Common myeloid progenitor, CD34-positive (primary cell): ENCODE measurements around the gene SLC45A1.
"Not testable (repeated sequence)": the region's sequence is repeated elsewhere in the genome, so short reads cannot be mapped to it uniquely, and the experiment has no call there.

ENCODE experiments used
- CTCF ChIA-PET: fragments of 350-600 bp; sonication (Branson Sonifier 250); formaldehyde crosslinking; loops from one replicate; lab custom pipeline; 2021; ENCODE audit warnings: antibody characterized with exemption; lab: Charles Lee
- POLR2A ChIA-PET: fragments of 350-600 bp; sonication (Branson Sonifier 250); formaldehyde crosslinking; loops from one replicate; lab custom pipeline; 2021; ENCODE audit warnings: antibody characterized with exemption; lab: Charles Lee
- DNase-seq, 3 donors: peaks; one replicate each; pipeline versions ENCODE4 v3.0.0 to v3.0.0-alpha.2; 2013
- H3K27ac ChIP-seq, 2 experiments: 1 replicate in 1 of 2; 2 replicates in 1 of 2; pipeline ENCODE4 v1.7.0; 2013; ENCODE audit warnings: inconsistent platforms in 2 of 2, low read length in 2 of 2, mild to moderate bottlenecking in 2 of 2, low read depth in 1 of 2, moderate library complexity in 1 of 2; ENCODE audit not compliant: severe bottlenecking in 2 of 2, insufficient read depth in 1 of 2, poor library complexity in 1 of 2
- H3K27me3 ChIP-seq, 5 experiments: replicated peaks in 2 of 5; 1 replicate in 3 of 5; 2 replicates in 2 of 5; pipeline versions ENCODE4 v1.6.1 to v1.7.0; 2013; ENCODE audit warnings: low read length in 4 of 5, mild to moderate bottlenecking in 2 of 5, moderate library complexity in 2 of 5, inconsistent platforms in 1 of 5; ENCODE audit not compliant: insufficient read depth in 5 of 5, control insufficient read depth in 4 of 5
- H3K36me3 ChIP-seq, 4 experiments: 1 replicate in 2 of 4; 2 replicates in 2 of 4; pipeline versions ENCODE4 v1.6.1 to v1.7.0; 2013; ENCODE audit warnings: low read length in 3 of 4, control low read depth in 1 of 4, mild to moderate bottlenecking in 1 of 4; ENCODE audit not compliant: control insufficient read depth in 4 of 4, insufficient read depth in 4 of 4
- H3K4me1 ChIP-seq, 4 experiments: 1 replicate in 3 of 4; 2 replicates in 1 of 4; pipeline versions ENCODE4 v1.6.1 to v1.7.1; 2013; ENCODE audit warnings: low read length in 3 of 4, mild to moderate bottlenecking in 3 of 4, control low read depth in 1 of 4, inconsistent platforms in 1 of 4, moderate library complexity in 1 of 4; ENCODE audit not compliant: control insufficient read depth in 4 of 4, insufficient read depth in 4 of 4; ENCODE audit errors: control extremely low read depth in 1 of 4
- H3K4me3 ChIP-seq, 7 experiments: 1 replicate in 4 of 7; 2 replicates in 3 of 7; pipeline versions ENCODE4 v1.5.1 to v1.7.0; 2013; ENCODE audit warnings: mild to moderate bottlenecking in 7 of 7, low read length in 6 of 7, moderate library complexity in 6 of 7, inconsistent platforms in 2 of 7, low read depth in 2 of 7, control low read depth in 1 of 7; ENCODE audit not compliant: insufficient read depth in 4 of 7, control insufficient read depth in 1 of 7; ENCODE audit errors: extremely low read depth in 1 of 7
- H3K9me3 ChIP-seq, 5 experiments: 1 replicate in 4 of 5; 2 replicates in 1 of 5; pipeline versions ENCODE4 v1.6.1 to v1.7.1; 2013; ENCODE audit warnings: low read length in 4 of 5, mild to moderate bottlenecking in 2 of 5, inconsistent platforms in 1 of 5, low read depth in 1 of 5, moderate library complexity in 1 of 5; ENCODE audit not compliant: control insufficient read depth in 4 of 5, insufficient read depth in 2 of 5; ENCODE audit errors: control extremely low read depth in 1 of 5
- WGBS: methylation state at CpG from one replicate; pipeline ENCODE4 v1.1.5; 2013; ENCODE audit not compliant: insufficient coverage; 5-methylcytosine and 5-hydroxymethylcytosine counted together

SLC45A1 gene

GRCh38 chr1:8378178-8378577 is 60.3 kb downstream of the SLC45A1 start:
- DNase-seq, result no peak
- peaks cover 20 to 42% (median 35%) of the 10 kb centered on the region in 4 experiments for H3K4me1 ChIP-seq
- H3K27ac ChIP-seq, result peak overlapping the region in 1 of 2 experiments; percentile 2

GRCh38 chr1:8378981-8379470 is 61.1 kb downstream of the SLC45A1 start:
- Histone ChIP-seq H3K9me3 (no peaks in the 10 kb centered on the region), H3K4me3 (no peak overlapping the region), H3K27ac (peak overlapping the region in 1 of 2 experiments; percentile 2), H3K36me3 (peaks cover 2 to 33% (median 7%) of the 10 kb centered on the region in 4 experiments), H3K27me3 (no peaks in the 10 kb centered on the region), H3K4me1 (peaks cover 20 to 48% (median 40%) of the 10 kb centered on the region in 4 experiments)
- ChIA-PET POLR2A (interaction anchor here (1.2 kb wide), 1 partner anchor 12 kb away, joined by 3 read pairs; no protein-coding TSS in a partner anchor), CTCF (interaction anchor here (0.9 to 3.8 kb wide), 4 partner anchors 8 to 52 kb away, joined by 3 to 11 read pairs (median 4); no protein-coding TSS in a partner anchor)
- 89% methylated on average over 9 of the region's 10 CpGs for WGBS
- peak in 2 of 3 donors; percentile 13 to 26 for DNase-seq

More at GRCh38 chr1:8378178-8378577, 60.3 kb downstream of the SLC45A1 start:
- H3K27me3 ChIP-seq, result no peaks in the 10 kb centered on the region
- ChIA-PET POLR2A (interaction anchor here (1.2 kb wide), 1 partner anchor 13 kb away, joined by 3 read pairs; no protein-coding TSS in a partner anchor), CTCF (interaction anchor here (0.6 to 3.8 kb wide), 5 partner anchors 9 to 63 kb away, joined by 3 to 11 read pairs (median 3); no protein-coding TSS in a partner anchor)
- WGBS, result 60% methylated on average over 4 of the region's 4 CpGs
- no peak overlapping the region for H3K4me3 ChIP-seq
- no peaks in the 10 kb centered on the region for H3K9me3 ChIP-seq
- peaks cover 2 to 40% (median 11%) of the 10 kb centered on the region in 4 experiments for H3K36me3 ChIP-seq

GRCh38 chr1:8379513-8380186 is 61.7 kb downstream of the SLC45A1 start:
- H3K27ac ChIP-seq, result no peak overlapping the region
- 87% methylated on average over 10 of the region's 14 CpGs for WGBS
- CTCF ChIA-PET, result interaction anchor here (1.1 to 1.5 kb wide), 2 partner anchors 13 to 30 kb away, joined by 3 read pairs; no protein-coding TSS in a partner anchor
- no peak for DNase-seq
- peaks cover 20 to 53% (median 41%) of the 10 kb centered on the region in 4 experiments for H3K4me1 ChIP-seq
- no peaks in the 10 kb centered on the region for H3K27me3 ChIP-seq
- H3K36me3 ChIP-seq, result peaks cover 2 to 36% (median 9%) of the 10 kb centered on the region in 4 experiments
- no peaks in the 10 kb centered on the region for H3K9me3 ChIP-seq
- H3K4me3 ChIP-seq, result no peak overlapping the region
- POLR2A ChIA-PET, result no interaction called here

GRCh38 chr1:8380310-8380709 is 62.4 kb downstream of the SLC45A1 start:
- H3K36me3 ChIP-seq, result peaks cover 2 to 35% (median 9%) of the 10 kb centered on the region in 4 experiments
- H3K4me3 ChIP-seq, DNase-seq, H3K9me3 ChIP-seq, POLR2A ChIA-PET, H3K27me3 ChIP-seq, H3K27ac ChIP-seq: not testable (repeated sequence)
- peaks cover 20 to 53% (median 42%) of the 10 kb centered on the region in 4 experiments for H3K4me1 ChIP-seq
- CTCF ChIA-PET, result interaction anchor here (1.1 to 1.5 kb wide), 3 partner anchors 10 to 29 kb away, joined by 3 to 4 read pairs (median 3); no protein-coding TSS in a partner anchor
- WGBS, result 88% methylated on average over 5 of the region's 6 CpGs

GRCh38 chr1:8381618-8382017 is 63.7 kb downstream of the SLC45A1 start:
- Histone ChIP-seq H3K27me3 (no peaks in the 10 kb centered on the region), H3K4me1 (peaks cover 20 to 54% (median 43%) of the 10 kb centered on the region in 4 experiments), H3K36me3 (peaks cover 2 to 37% (median 9%) of the 10 kb centered on the region in 4 experiments), H3K27ac (no peak overlapping the region), H3K4me3 (no peak overlapping the region), H3K9me3 (no peaks in the 10 kb centered on the region)
- POLR2A ChIA-PET, result interaction anchor here (1.0 kb wide), 1 partner anchor 47 kb away, joined by 4 read pairs; no protein-coding TSS in a partner anchor
- DNase-seq, result no peak
- WGBS, result 95% methylated on average over 8 of the region's 8 CpGs
- CTCF ChIA-PET, result interaction anchor here (1.0 to 1.5 kb wide), 2 partner anchors 11 to 28 kb away, joined by 4 read pairs; no protein-coding TSS in a partner anchor

- DNase-seq, result no peak
These were observed 64.2 kb downstream of the SLC45A1 start for GRCh38 chr1:8382051-8382505.

More at GRCh38 chr1:8382051-8382505, 64.2 kb downstream of the SLC45A1 start:
- Histone ChIP-seq H3K36me3 (peaks cover 2 to 39% (median 9%) of the 10 kb centered on the region in 4 experiments), H3K4me1 (peaks cover 20 to 54% (median 43%) of the 10 kb centered on the region in 4 experiments), H3K4me3 (peak overlapping the region in 1 of 7 experiments; percentile 13), H3K27me3 (no peaks in the 10 kb centered on the region), H3K9me3 (no peaks in the 10 kb centered on the region), H3K27ac (no peak overlapping the region)
- CTCF ChIA-PET, result interaction anchor here (1.0 kb wide), 1 partner anchor 27 kb away, joined by 4 read pairs; no protein-coding TSS in a partner anchor
- POLR2A ChIA-PET, result interaction anchor here (1.0 kb wide), 1 partner anchor 46 kb away, joined by 4 read pairs; no protein-coding TSS in a partner anchor
- 98% methylated on average over 9 of the region's 9 CpGs for WGBS
